Activated effector memory CD4-positive, alpha-beta T cell treated with Interleukin-2 at 50 U/mL for 16 hours (primary cell): ENCODE measurements around the gene COL4A2.

Experiments used
- DNase-seq: peaks from one replicate; pipeline ENCODE4 v3.0.0-alpha.2; 2020

The COL4A2 gene

GRCh38 chr13:110463871-110464510 lies 156.9 kb downstream of the COL4A2 start:
- no peak for DNase-seq

GRCh38 chr13:110464556-110465333 lies 157.7 kb downstream of the COL4A2 start:
- no peak for DNase-seq

DNA sequence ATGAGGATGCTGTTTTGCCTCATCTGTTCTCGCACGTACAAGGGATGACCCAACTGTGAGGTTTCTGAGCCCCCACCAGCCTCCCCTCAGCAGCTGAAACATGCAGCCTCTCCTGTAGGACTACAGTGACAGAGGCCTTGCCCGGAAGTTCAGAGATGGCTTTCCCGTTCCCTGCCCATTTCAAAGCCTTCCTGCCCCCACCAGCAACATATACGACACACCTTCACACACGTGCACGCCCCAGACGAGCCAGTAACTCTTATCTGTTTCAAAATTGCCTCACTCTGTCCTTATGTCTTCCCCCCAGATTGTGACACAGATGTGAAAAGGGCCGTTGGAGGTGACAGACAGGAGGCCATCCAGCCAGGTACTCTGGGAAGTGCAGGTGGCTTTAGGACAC lies 158.6 kb downstream of the COL4A2 start:
- DNase-seq = no peak

DNA sequence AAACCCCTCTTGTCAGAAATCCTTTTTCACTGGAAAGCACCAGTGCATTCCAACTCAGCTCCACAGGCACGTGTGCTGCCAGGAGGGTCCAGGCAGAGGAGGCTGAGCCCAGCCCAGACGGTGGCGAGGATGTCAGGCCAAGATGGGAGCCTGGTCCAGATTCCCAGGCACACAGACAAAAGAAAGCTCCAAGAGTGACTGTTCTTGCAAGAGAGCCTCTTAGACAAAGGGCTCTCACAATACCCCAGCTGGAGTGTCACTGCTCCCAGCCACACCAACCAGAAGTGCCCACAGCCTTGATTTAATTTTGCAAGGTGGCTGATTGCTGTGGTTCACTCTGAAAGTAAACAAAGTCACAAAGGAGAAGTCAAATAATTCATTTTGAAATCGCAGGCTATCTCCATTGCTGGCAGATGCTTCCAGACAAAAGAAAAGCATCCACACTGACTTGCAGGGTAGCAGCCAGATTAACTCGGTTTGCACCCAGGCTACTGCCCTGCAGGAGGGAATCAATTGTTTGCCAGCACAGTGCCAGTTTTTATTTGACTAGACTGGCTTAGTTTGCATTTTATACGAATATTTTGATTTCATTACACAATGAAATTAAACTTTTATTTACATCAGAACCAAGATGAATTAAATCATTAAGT lies 159.3 kb downstream of the COL4A2 start:
- no peak for DNase-seq

DNA sequence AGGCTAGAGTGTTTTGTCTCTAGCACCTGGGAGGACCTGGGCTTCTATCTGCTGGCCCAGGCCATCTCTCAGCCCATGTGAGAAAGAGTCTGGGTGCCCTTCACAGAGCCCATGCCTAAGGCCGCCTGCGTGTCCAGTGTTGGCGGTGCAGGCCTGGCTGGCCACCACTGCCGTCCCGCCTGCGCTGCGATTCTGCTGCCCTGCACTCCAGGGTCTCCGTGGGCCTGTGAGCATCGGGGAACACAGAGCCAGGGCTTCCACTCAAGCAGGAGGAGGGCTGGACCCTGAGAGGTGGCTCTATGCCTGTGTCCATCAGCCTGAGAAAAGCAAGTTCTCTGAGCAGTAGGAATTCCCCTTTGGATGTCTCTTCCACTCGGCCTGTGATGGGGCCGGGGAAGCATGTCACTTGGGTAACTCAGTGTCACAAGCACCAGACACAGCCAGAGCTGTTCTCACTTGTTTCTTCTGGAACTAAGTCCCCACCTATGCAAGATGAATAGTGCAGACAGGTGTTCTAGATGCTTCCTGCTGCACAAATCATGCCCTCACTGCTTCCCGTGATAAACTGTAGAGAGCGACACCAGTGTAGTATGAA lies 160.5 kb downstream of the COL4A2 start:
- no peak for DNase-seq

DNA sequence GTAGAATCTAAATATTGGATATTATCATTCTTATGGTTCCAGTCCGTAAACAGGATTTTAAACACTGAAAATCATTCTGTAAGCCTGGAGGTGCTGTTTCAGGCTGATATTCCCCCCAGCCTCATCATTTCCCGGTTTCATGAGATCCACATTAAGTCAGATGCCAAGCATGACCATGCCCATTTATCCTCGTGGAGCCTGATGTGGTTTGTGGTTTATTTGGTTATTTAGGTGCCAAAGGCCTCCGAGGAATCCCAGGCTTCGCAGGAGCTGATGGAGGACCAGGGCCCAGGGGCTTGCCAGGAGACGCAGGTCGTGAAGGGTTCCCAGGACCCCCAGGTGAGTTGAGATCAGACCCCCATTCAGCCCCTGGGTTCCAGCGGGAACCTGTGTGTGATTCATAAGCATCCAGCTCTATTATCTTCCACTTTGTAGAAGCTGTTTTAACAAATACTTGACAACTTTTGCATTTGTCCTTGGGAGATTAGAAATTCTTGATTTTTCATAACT lies 162.0 kb downstream of the COL4A2 start:
- no peak for DNase-seq

DNA sequence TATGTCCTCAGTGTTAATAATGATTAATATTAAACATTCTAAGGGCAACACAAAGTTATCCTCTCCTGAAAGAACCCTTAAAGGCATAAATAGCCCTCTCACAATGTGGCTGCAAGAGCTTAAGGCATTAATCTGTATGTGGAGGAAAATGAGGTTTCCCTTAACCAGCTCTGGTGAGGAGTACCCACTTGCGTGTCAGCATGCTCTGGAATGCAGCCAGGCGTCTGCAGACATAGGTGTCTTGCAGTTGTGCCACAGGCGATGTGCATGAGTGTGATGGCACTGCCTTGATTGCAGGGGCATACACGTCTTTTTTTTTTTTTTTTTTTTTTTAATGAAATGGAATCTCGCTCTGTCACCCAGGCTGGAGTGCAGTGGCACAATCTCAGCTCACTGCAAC lies 162.5 kb downstream of the COL4A2 start:
- no peak for DNase-seq

DNA sequence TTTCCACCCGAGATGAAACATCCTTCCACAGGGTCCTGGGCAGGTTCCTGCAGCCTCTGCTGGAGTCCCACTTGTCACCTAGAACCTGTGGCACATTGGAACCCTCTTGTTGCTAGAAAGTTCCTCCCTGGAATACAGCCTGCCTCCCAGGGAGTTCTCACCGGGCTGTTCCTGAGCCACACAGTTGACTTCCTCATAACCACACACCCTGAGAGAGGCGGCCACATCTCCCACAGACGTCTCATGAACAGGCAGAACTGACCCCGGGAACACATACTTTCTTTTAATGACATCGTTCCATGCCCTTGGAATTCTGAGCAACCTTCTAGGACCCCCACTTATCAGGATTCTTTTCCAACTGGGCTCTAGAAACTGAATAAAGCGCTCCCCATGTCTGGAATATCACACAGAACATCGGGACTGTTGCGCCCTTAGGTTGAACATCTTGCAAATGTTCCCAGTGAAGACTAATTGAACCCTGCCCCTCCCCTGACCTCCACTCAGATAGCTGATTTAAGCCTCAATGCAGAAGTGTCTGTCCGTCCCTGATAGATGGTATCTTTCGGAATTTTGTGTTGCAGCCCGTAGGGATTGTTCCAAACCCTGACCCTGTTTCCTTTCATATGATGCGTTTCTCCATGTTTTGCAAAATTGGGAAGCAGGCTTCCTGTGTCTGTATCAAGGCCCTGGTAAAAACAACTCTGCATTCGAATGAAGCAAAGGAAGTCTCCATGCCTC lies 163.4 kb downstream of the COL4A2 start:
- no peak for DNase-seq

- DNase-seq = no peak
These were observed 164.2 kb downstream of the COL4A2 start for GRCh38 chr13:110471156-110471832.

DNA sequence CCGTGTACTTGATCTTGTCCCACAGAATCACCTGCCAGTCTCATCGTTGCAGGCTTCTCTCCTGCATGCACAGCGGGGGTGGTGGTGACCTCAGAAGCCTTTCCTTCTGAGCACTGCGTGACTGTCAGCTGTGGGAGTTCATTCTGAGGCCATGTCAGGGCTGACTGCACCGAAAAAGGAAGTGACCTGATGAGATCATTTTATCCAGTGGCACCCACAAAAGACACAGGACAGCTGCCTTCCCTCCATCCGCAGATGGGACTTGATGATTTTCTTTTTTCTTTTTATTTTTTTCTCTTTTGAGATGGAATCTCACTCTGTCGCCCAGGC lies 164.7 kb downstream of the COL4A2 start:
- DNase-seq = no peak

- DNase-seq = no peak
These were observed 165.9 kb downstream of the COL4A2 start for GRCh38 chr13:110472904-110473563.

DNA sequence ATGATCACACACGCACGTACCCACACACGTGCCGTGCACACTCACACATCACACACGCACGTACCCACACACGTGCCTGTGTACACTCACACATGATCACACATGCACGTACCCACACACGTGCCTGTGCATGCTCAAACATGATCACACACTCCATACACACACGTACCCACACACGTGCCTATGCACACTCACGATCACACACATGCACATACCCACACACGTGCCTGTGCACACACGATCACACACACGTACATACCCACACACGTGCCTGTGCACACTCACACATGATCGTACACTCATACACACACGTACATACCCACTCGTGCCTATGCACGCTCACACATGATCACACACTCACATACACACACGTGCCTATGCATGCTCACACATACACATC lies 167.6 kb downstream of the COL4A2 start:
- no peak for DNase-seq

GRCh38 chr13:110475117-110475516 lies 168.0 kb downstream of the COL4A2 start:
- no peak for DNase-seq

DNA sequence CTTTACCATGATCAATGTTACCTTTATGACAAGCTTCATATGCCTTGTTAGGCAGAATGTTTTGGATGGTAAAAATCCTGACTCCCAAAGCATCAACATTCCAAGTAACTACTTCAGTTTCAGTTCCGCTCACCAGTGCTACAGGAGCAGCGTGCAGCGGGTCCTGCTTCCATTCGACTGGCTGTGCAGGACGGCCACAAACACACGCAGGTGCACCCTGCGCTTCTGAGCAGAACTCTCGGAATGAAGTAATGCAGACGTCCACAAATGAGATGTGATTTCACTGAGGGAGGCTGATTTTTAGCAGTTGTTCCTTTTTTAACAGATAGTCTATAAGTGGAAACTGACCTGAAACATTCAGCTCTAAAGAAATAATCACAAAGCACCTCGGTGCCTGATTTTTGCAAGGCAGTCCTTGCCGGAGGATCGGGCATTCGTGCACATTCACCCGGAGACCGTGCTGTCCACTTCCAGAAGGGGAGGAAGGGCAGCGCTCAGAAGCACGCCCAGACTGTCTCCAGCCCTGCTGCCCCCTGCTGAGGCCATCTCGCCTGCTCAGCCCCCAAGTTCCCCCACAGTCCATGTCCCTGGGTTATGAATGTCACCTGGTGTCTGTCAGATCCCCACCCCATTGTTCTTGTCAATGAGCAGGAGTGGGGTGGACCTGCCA lies 168.6 kb downstream of the COL4A2 start:
- DNase-seq = no peak

- DNase-seq = no peak
These were observed 169.1 kb downstream of the COL4A2 start for GRCh38 chr13:110476220-110476617.

DNA sequence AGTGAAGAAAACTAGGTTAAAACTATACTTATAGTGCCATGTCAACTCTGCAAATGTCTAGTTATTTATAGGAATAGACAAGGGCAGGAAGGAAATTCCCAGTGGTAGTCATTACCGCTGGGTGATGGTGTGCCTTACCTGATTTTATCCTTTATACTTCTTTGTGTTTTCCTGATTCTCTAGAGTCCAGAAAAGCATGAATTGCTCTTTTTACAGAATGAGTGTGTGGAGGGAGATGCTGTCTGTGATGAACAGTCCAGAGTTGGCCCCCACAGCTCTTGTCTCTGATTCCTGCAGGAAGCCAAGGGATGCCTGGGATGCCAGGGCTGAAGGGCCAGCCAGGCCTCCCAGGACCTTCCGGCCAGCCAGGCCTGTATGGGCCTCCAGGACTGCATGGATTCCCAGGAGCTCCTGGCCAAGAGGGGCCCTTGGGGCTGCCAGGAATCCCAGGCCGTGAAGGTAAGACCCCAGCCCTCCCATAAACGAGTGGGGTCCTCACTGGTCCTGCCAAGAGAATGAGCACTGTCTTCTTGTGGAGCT lies 170.7 kb downstream of the COL4A2 start:
- no peak for DNase-seq

GRCh38 chr13:110478405-110479214 lies 171.5 kb downstream of the COL4A2 start:
- DNase-seq = no peak

DNA sequence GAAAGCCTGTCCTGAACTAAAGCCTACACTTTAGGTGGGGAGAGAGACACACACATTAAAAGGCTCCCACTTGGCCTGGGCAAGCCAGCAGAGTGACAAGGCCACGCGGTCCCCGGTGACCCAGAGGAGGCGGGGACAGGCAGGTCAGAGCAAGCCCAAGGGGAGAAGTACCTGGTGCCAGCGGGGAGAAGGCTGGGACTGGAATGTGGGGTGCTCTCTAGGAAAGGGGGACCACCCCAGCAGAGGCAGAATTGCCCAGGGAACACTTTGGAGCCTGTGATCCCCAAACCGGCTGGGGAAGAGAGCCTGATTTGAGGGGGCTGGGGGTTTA lies 172.1 kb downstream of the COL4A2 start:
- no peak for DNase-seq

GRCh38 chr13:110479648-110480047 lies 172.6 kb downstream of the COL4A2 start:
- DNase-seq = no peak

GRCh38 chr13:110480161-110480560 lies 173.1 kb downstream of the COL4A2 start:
- DNase-seq = no peak
